HG02943 (cell line): Measurements from ENCODE around the gene TMEM108.

Source experiments
- ATAC-seq: cut with Tn5 transposase; IDR thresholded peaks from one replicate; pipeline ENCODE4 v1.9.1; 2021; ENCODE audit warnings: mild to moderate bottlenecking, low read depth, moderate library complexity; ENCODE audit not compliant: unreplicated experiment

Gene TMEM108

GRCh38 chr3:133374708-133375402, 336.7 kb downstream of the TMEM108 start:
- no peak for ATAC-seq

- no peak for ATAC-seq
Measured at GRCh38 chr3:133375403-133375745, 337.2 kb downstream of the TMEM108 start.

- no peak for ATAC-seq
Measured at GRCh38 chr3:133376810-133377209, 338.6 kb downstream of the TMEM108 start.

- no peak for ATAC-seq
Measured at GRCh38 chr3:133377396-133377795, 339.2 kb downstream of the TMEM108 start.

- no peak for ATAC-seq
Measured at GRCh38 chr3:133379926-133380325, 341.7 kb downstream of the TMEM108 start.

- no peak for ATAC-seq
Measured at GRCh38 chr3:133380481-133381225, 342.5 kb downstream of the TMEM108 start.

GRCh38 chr3:133381346-133382109, 343.3 kb downstream of the TMEM108 start:
- ATAC-seq: no peak

GRCh38 chr3:133383175-133383574, 345.0 kb downstream of the TMEM108 start:
- no peak for ATAC-seq

GRCh38 chr3:133383741-133384140, 345.6 kb downstream of the TMEM108 start:
- no peak for ATAC-seq

GRCh38 chr3:133384331-133385027, 346.3 kb downstream of the TMEM108 start:
- ATAC-seq: peak; percentile 63

- no peak for ATAC-seq
Measured at GRCh38 chr3:133386876-133387275, 348.7 kb downstream of the TMEM108 start.

- ATAC-seq: no peak
Measured at GRCh38 chr3:133387341-133387740, 349.1 kb downstream of the TMEM108 start.

GRCh38 chr3:133388696-133389395, 350.7 kb downstream of the TMEM108 start:
- no peak for ATAC-seq

GRCh38 chr3:133390715-133391114, 352.5 kb downstream of the TMEM108 start:
- ATAC-seq: no peak

GRCh38 chr3:133393204-133393603, 355.0 kb downstream of the TMEM108 start:
- no peak for ATAC-seq

- ATAC-seq: no peak
Measured at GRCh38 chr3:133393691-133394474, 355.7 kb downstream of the TMEM108 start.

- no peak for ATAC-seq
Measured at GRCh38 chr3:133394561-133395311, 356.5 kb downstream of the TMEM108 start.

- no peak for ATAC-seq
Measured at GRCh38 chr3:133396906-133397305, 358.7 kb downstream of the TMEM108 start.
